HepG2 (cell line): ENCODE measurements around the gene PDLIM4. TPM values are rescaled to one million over a fixed set of nuclear protein-coding genes. Genes with fewer than 3 reads are reported as not detected.

ENCODE experiments used
- ATRX ChIP-seq: sonication (generic); formaldehyde crosslinking; IDR thresholded peaks from 2 replicates; pipeline ENCODE4 v1.4.0; 2020; ENCODE audit warnings: missing genetic modification reagents, borderline replicate concordance
- E2F2 ChIP-seq: sonication (generic); formaldehyde crosslinking; IDR thresholded peaks from 2 replicates; pipeline ENCODE4 v1.4.0; 2020; ENCODE audit warnings: missing genetic modification reagents, borderline replicate concordance
- GABPB1 ChIP-seq: IDR thresholded peaks from 2 replicates; pipeline ENCODE4 v1.6.1; 2016; ENCODE audit warnings: mild to moderate bottlenecking, missing genetic modification reagents, moderate library complexity, missing compliant biosample characterization
- HOXD1 ChIP-seq: sonication (generic); formaldehyde crosslinking; IDR thresholded peaks from 2 replicates; pipeline ENCODE4 v1.5.0; 2020; ENCODE audit warnings: missing genetic modification reagents
- KLF12 ChIP-seq: sonication (generic); formaldehyde crosslinking; IDR thresholded peaks from 2 replicates; pipeline ENCODE4 v1.4.0; 2020; ENCODE audit warnings: missing genetic modification reagents, borderline replicate concordance
- PCBP2 ChIP-seq: fragments of 200-400 bp; formaldehyde crosslinking; optimal IDR thresholded peaks from 2 replicates; pipeline ENCODE3; 2018; ENCODE audit warnings: low read length, low read depth; ENCODE audit not compliant: poor library complexity, severe bottlenecking
- RBAK ChIP-seq: sonication (generic); formaldehyde crosslinking; IDR thresholded peaks from 2 replicates; pipeline ENCODE4 v1.5.1; 2020; ENCODE audit warnings: mild to moderate bottlenecking, missing genetic modification reagents
- RCOR2 ChIP-seq: IDR thresholded peaks from 2 replicates; pipeline ENCODE4 v1.6.1; 2016; ENCODE audit warnings: missing biosample characterization, missing genetic modification reagents
- SRSF9 ChIP-seq: fragments of 200-400 bp; formaldehyde crosslinking; IDR thresholded peaks from 2 replicates; pipeline ENCODE4 v1.6.1; 2018; ENCODE audit warnings: borderline replicate concordance, mild to moderate bottlenecking, low read depth, low read length; ENCODE audit not compliant: insufficient read depth, poor library complexity, severe bottlenecking
- TERF1 ChIP-seq: sonication (generic); formaldehyde crosslinking; IDR thresholded peaks from 2 replicates; pipeline ENCODE4 v1.8.0; 2022; ENCODE audit warnings: mild to moderate bottlenecking, missing genetic modification reagents, moderate library complexity
- TFDP2 ChIP-seq: sonication (generic); formaldehyde crosslinking; IDR thresholded peaks from 2 replicates; pipeline ENCODE4 v1.4.0; 2020; ENCODE audit warnings: missing genetic modification reagents
- ZNF253 ChIP-seq: sonication (generic); formaldehyde crosslinking; IDR thresholded peaks from 2 replicates; pipeline ENCODE4 v1.8.0; 2022; ENCODE audit warnings: mild to moderate bottlenecking, missing genetic modification reagents, borderline replicate concordance
- ZNF350 ChIP-seq: sonication (generic); formaldehyde crosslinking; IDR thresholded peaks from 2 replicates; pipeline ENCODE4 v1.4.0; 2020; ENCODE audit warnings: mild to moderate bottlenecking, low read depth, missing genetic modification reagents, borderline replicate concordance
- ZNF570 ChIP-seq: sonication (generic); formaldehyde crosslinking; IDR thresholded peaks from 2 replicates; pipeline ENCODE4 v1.4.0; 2020; ENCODE audit warnings: mild to moderate bottlenecking, missing genetic modification reagents, borderline replicate concordance
- ZNF572 ChIP-seq: sonication (generic); formaldehyde crosslinking; IDR thresholded peaks from 2 replicates; pipeline ENCODE4 v1.5.1; 2020; ENCODE audit warnings: mild to moderate bottlenecking, missing genetic modification reagents
- ZNF652 ChIP-seq: IDR thresholded peaks from 2 replicates; pipeline ENCODE4 v1.6.1; 2016; ENCODE audit warnings: low read depth, borderline replicate concordance
- ZSCAN29 ChIP-seq: sonication (generic); formaldehyde crosslinking; conservative IDR thresholded peaks from 2 replicates; pipeline ENCODE4 v1.4.0; 2020; ENCODE audit warnings: mild to moderate bottlenecking, missing genetic modification reagents
- polyA plus RNA-seq, 8 experiments: library from polyadenylated mRNA; depleted of rRNA in 3 of 8; stranded (reverse) in 7 of 8; unstranded in 1 of 8; fragments of >200 nt; fragmentation: Illumina TruSeq in 4 of 8; extraction: Trizol in 4 of 8; gene quantifications; 2 replicates each; pipeline versions ENCODE4 v1.2.1 to v1.2.3, GENCODE V29; 2011 to 2016; ENCODE audit warnings: low read depth in 4 of 8, missing spikeins in 1 of 8, mixed read lengths in 1 of 8; ENCODE audit not compliant: insufficient read depth in 1 of 8
- total RNA-seq, 5 experiments: library from RNA; depleted of rRNA; stranded (reverse); fragments of >200 nt; fragmentation: Illumina TruSeq; extraction: Trizol; gene quantifications; 2 replicates each; pipeline ENCODE4 v1.2.3, GENCODE V29; 2016; ENCODE audit warnings: low read depth in 1 of 5
- TF ChIP-seq, protein P1 (sequence below): IDR thresholded peaks from 2 replicates; pipeline ENCODE4 v1.6.1; 2016
- TF ChIP-seq, protein P2 (sequence below): sonication (generic); formaldehyde crosslinking; IDR thresholded peaks from 2 replicates; pipeline ENCODE4 v1.9.0; 2022; ENCODE audit warnings: missing genetic modification reagents, mild to moderate bottlenecking, borderline replicate concordance

PDLIM4 gene
- total and polyA plus RNA-seq, 2 of the 13 experiments (the other 11 are each of a cell fraction or from before 2014, with no cell fraction given) = 1.1 to 2.3 TPM

- TF ChIP-seq TERF1 (no peak), E2F2 (CRISPR knock-in tag) (no peak; the same call in 1 of the 2 replicates), KLF12 (no peak), ATRX (CRISPR knock-in tag) (no peak), ZNF253 (0 out of 2 replicates have a peak, but pooled peaks have one; percentile 80), ZNF350 (peak; percentile 77), HOXD1 (peak; percentile 43; the same call in 1 of the 2 replicates), ZNF652 (CRISPR knock-in tag) (no peak), ZSCAN29 (CRISPR knock-in tag) (no peak), ZNF570 (CRISPR knock-in tag) (peak; percentile 73; the same call in 1 of the 2 replicates), ZNF572 (CRISPR knock-in tag) (no peak), PCBP2 (no peak), TFDP2 (CRISPR knock-in tag) (0 out of 2 replicates have a peak, but pooled peaks have one; percentile 21), RBAK (CRISPR knock-in tag) (peak; percentile 37; the same call in 1 of the 2 replicates), SRSF9 (no peak), RCOR2 (CRISPR knock-in tag) (no peak), GABPB1 (CRISPR knock-in tag) (no peak; the same call in 1 of the 2 replicates)
- TF ChIP-seq, protein P1, sequence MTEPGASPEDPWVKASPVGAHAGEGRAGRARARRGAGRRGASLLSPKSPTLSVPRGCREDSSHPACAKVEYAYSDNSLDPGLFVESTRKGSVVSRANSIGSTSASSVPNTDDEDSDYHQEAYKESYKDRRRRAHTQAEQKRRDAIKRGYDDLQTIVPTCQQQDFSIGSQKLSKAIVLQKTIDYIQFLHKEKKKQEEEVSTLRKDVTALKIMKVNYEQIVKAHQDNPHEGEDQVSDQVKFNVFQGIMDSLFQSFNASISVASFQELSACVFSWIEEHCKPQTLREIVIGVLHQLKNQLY (CRISPR knock-in tag) = no peak
- TF ChIP-seq, protein P2, sequence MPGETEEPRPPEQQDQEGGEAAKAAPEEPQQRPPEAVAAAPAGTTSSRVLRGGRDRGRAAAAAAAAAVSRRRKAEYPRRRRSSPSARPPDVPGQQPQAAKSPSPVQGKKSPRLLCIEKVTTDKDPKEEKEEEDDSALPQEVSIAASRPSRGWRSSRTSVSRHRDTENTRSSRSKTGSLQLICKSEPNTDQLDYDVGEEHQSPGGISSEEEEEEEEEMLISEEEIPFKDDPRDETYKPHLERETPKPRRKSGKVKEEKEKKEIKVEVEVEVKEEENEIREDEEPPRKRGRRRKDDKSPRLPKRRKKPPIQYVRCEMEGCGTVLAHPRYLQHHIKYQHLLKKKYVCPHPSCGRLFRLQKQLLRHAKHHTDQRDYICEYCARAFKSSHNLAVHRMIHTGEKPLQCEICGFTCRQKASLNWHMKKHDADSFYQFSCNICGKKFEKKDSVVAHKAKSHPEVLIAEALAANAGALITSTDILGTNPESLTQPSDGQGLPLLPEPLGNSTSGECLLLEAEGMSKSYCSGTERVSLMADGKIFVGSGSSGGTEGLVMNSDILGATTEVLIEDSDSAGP (CRISPR knock-in tag) = peak; percentile 79; the same call in 1 of the 2 replicates
These were observed 35.8 kb downstream of the PDLIM4 start (continued) for GRCh38 chr5:132293066-132293991.
